Measurements from ENCODE around the gene SOCS7. TPM values are rescaled to one million over a fixed set of nuclear protein-coding genes. Genes with fewer than 3 reads are reported as not detected.

Gene SOCS7, protein sequence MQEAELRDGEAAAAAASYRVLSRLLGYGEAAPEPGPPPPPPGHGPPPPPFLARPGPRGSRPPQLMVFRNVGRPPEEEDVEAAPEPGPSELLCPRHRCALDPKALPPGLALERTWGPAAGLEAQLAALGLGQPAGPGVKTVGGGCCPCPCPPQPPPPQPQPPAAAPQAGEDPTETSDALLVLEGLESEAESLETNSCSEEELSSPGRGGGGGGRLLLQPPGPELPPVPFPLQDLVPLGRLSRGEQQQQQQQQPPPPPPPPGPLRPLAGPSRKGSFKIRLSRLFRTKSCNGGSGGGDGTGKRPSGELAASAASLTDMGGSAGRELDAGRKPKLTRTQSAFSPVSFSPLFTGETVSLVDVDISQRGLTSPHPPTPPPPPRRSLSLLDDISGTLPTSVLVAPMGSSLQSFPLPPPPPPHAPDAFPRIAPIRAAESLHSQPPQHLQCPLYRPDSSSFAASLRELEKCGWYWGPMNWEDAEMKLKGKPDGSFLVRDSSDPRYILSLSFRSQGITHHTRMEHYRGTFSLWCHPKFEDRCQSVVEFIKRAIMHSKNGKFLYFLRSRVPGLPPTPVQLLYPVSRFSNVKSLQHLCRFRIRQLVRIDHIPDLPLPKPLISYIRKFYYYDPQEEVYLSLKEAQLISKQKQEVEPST
- polyA plus RNA-seq (ENCODE audit: insufficient read length in 10 of 10): 10 to 100 TPM; 12.2 to 19.1 (median 15.3) TPM
- long read RNA-seq, donor 1, full-length matches to known transcripts: 3 of 3 reads
- long read RNA-seq, donor 1, partial matches to known transcripts: 0 of 3 reads
- long read RNA-seq, donor 1, other reads (novel, unspliced or antisense): 0 of 3 reads
- long read RNA-seq, donor 2, full-length matches to known transcripts: 1 of 1 reads
- long read RNA-seq, donor 2, partial matches to known transcripts: 0 of 1 reads
- long read RNA-seq, donor 2, other reads (novel, unspliced or antisense): 0 of 1 reads
- long read RNA-seq, donor 3: 0 reads
- long read RNA-seq, donor 4: 0 reads
- long read RNA-seq, donor 5: 0 reads
- long read RNA-seq, donor 6, full-length matches to known transcripts: 1 of 1 reads
- long read RNA-seq, donor 6, partial matches to known transcripts: 0 of 1 reads
- long read RNA-seq, donor 6, other reads (novel, unspliced or antisense): 0 of 1 reads
- long read RNA-seq, donor 7, partial matches to known transcripts: 0 of 1 reads
- long read RNA-seq, donor 7, other reads (novel, unspliced or antisense): 0 of 1 reads
- long read RNA-seq, donor 8, full-length matches to known transcripts: 2 of 2 reads
- long read RNA-seq, donor 8, partial matches to known transcripts: 0 of 2 reads
- long read RNA-seq, donor 8, other reads (novel, unspliced or antisense): 0 of 2 reads
- long read RNA-seq, donor 9: 0 reads

DNA sequence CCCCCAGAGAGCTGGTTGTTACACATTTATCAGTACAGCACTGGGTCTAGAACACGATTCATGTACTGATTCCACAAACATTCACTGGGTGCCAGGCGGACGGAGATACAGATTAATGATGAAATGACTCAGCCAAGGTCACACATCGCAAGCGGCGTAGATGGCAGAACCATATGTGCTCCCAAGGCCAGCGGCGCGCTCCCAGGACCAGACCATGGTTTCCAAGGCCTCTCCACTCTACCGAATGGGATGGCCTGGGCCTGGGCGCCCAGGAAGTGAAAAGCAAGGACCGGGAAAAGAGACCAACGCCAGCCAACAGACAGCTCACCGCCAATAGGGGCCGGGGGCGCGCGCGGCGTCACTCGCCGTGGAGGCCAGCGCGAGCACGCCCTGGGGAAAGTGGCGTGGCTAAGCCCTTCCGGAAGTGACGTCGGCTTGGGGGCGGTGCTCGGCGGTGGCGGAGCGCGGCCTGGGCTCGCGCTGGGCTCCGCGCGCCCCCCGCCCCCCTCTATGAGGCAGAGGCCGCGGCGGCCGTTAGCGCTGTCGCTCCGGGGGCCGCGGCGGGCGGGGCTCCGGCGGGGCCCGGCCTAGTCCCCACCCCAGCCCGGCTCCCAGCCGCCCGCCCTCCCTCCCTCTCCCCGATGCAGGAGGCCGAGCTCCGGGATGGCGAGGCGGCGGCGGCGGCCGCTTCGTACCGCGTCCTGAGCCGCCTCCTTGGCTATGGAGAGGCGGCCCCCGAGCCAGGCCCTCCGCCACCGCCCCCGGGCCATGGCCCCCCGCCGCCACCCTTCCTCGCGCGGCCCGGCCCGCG is at the start of gene SOCS7:
SOCS7 (plus strand) TSS at position 433 of the 811 bp plus-strand sequence; CDS start at position 642, 209 bp downstream.
- peak; percentile 95 to 98 (median 97) for DNase-seq

DNA sequence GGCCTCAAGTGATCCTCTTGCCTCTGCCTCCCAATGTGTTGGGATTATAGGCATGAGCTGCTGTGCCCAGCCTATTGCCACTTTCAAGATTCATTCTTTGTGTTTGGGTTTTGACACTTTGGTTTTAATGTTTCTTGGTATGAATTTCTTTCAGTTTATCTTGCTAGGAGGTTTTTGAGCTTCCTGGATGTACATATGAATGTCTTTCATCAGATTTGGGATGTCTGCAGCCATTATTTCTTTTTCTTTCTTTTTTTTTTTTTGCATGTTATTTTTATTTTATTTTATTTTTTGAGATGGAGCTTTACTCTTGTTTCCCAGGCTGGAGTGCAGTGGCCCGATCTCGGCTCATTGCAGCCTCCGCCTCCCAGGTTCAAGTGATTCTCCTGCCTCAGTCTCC is 36.1 kb upstream of the SOCS7 start:
- no peak for DNase-seq

DNA sequence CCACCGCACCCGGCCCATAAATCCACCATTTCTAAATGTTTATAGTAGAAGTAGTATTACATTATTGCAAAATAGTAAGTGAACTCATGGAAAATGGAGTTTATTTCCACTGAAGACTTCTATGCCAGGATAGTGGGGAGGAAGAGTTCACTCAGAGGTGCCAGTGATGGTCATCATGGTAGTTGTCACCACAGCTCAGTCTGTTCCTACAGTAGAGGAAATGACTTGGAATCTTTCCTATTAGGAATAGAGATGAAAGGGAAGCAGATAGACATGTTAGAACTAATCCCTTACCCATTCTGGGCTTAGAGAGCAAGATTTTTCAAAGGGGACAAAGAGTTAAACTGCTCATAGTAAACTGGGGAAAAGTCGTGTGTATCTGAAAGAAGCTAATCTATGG is 34.6 kb upstream of the SOCS7 start:
- DNase-seq: no peak

DNA sequence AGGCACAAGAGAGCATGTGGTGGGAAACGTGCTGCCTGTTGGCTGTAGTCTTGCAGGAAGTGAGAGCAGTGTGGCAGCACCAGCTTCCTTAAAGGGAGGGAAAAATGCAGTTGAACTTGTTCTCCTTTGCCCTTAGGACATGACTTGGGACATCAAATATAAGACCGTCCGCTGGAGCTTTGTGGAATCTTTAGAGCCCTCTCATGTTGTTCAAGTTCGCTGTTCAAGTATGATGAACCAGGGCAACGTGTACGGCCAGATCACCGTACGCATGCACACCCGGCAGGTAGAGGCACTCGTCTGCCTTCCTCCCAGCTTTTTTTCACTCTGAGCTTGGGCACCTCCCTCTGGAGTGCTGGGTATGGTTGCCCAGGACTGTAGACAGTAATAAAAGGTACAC is 31.2 kb upstream of the SOCS7 start:
- DNase-seq: no peak

DNA sequence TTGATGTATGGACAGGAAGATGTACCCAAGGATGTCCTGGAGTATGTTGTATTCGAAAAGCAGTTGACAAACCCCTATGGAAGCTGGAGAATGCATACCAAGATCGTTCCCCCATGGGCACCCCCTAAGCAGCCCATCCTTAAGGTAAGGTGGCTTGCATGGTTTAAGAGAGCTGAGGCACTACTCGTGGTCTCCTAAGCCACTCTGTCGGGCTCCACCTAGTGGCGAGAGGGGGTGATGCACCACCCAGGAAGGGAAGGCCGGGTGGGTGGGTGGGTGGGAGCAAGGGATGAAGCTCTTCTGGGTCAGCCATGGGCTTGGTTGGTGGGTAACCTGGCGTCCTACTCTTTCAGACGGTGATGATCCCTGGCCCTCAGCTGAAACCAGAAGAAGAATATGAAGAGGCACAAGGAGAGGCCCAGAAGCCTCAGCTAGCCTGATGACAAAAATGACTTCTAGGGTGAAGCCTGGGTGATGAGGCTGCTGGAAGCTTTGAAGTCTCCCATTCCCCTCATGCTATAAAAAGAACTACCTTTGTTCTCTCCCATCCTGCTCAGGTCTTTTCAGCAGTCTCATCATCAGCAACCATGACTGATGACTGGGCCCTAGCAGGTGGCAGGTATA is 29.4 kb upstream of the SOCS7 start:
- DNase-seq: peak; percentile 18 to 67 (median 36)

DNA sequence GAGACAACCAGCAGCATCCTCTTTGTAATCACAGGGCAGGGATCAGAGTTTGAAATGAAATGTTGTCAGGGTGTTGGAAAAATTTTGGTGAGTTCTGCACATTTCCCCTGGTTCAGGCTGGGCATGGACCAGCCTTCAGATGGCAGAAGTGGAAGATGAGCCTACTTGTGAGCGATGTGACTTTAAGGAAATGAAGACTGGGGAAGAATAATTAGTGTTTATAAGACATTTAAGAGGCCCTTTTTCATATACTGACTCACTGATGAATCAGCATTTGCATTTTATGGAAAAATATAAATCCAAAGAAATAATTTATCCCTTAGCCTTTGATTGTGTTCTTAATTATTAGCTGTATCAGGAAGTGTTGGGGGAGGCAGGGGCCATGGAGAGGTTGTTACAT is 28.7 kb upstream of the SOCS7 start:
- DNase-seq: no peak

DNA sequence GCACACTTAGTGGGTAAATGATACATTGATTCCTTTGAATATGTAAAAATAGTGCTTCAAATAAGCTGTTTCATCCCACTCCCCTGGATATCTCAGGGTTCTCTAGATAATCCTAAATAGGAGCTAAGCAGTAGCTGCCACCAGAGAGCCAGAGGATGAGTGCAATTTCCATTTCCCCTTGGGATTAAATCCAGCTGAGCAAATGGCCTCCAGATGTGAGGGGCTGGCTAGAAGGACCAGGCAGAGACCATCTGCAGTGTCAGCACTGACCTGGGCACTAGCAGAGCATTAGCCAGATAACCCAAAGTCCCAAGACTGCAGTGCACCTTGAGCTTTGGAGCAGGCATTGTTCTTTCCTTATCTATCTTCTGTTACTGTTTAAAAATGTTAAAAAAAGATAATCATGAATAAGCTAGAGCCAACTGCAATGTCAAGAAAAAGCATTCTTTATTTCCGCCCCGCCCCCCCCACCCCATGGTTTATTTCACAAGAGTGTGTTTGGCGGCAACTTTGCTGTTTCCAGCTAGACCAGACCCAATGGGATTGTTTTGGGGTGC is 27.4 kb upstream of the SOCS7 start:
- no peak for DNase-seq

DNA sequence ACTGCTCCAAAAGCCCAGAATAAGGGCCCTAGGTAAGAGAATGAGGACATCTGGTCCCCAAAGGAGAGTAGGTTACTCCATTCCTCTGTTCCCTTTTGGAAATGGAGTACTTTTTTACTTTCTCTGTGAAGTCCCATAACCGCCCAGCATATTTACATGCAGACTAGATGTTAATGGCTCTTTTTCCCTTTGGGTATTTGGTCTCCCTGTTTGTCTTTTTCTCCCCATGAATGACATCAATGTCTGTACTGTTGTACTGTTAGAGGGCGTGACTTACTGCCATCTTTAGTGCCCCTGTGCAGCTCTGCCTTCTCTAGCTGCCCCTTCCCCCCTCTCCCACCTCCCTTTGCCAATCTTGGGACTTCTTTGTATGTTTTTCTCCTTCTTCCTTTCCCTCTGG is 26.9 kb upstream of the SOCS7 start:
- no peak for DNase-seq

DNA sequence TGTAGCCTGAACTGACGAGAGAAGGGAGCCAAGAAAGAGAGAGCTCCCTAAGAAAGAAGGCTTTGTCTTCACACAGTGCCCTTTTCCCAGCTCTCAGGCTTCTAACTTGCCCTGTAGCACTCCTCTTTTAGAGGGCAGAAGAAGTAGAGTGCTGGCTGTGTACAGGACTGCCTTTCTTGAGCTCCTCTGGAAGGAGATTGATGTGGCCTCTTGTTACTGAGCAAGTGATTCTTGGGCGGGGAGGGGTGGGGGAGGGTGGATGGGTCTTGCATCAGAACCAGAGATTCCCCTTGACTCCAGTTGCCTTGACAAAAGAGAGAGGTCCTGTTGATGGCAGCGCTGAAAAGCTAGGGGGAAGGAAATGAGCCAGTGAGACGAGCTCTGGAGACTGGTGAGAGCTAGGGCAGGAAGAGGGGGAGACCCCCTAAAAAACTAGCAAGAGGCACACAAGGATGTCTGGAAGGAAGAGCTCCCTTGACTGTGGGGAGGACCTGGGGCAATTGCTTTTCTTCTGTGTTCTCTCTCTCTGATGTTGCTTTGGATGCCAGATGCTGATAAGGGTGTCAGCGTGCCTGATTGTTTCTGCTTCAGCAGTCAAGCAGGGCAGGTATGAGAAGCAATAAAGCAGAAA is 26.3 kb upstream of the SOCS7 start:
- DNase-seq: no peak

DNA sequence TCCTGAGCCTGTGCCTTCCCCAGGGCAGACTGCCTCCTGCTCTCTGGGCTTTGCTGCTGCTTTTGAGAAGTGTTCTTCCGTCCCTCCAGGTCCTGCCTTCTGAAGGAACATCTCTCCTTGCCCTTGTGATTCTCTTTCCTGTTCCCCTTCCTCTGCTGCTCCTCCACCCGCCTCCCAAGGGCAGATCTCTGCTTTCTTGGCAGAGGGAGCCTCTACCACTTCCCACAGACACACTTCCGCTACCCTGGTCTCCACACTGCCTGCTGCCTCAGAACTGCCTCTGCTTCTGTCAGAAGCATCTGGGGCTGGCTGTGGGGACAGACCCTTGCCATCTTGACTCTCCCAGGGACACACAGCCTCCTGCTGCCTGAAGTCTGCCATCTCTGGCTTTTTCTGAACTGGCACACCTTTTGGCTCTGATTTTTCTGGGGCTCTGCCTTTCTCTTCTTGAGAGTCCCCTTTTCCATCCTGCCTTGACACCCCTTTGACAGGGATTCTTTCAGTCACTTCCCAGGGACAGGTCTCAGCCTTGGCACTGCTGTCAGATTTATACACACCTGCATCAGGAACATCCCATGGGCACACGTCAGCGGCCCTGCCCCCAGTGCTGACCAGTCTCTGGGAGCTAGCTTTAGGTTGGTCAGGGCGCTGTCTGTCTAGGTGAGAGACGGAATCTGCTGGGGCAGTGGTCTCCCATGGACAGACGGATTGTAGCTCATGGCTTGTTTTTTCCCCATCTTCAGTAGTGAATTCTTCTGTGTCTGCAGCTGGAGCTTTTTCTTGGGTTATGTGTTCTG is 24.4 kb upstream of the SOCS7 start:
- DNase-seq: peak in 1 of 3 donors; percentile 40

DNA sequence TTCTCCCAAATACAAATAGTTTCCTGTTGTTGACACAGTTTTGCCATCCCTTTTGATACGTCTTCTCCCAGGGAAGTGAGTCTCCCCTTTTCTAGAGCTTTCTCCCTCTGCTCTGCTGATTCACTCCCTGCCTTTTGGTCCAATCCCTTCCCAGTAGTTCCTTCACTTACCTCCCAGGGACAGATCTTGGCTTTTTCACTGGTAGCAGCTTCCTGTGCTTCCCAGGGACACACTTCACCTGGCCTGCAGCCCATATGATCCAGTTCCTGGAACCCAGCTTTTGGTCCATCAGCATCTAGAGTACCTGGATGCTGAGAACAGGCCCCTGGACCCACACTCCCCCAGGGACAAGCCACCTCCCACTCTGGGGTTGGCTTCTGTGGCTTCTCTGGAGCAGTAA is 23.7 kb upstream of the SOCS7 start:
- DNase-seq: no peak

DNA sequence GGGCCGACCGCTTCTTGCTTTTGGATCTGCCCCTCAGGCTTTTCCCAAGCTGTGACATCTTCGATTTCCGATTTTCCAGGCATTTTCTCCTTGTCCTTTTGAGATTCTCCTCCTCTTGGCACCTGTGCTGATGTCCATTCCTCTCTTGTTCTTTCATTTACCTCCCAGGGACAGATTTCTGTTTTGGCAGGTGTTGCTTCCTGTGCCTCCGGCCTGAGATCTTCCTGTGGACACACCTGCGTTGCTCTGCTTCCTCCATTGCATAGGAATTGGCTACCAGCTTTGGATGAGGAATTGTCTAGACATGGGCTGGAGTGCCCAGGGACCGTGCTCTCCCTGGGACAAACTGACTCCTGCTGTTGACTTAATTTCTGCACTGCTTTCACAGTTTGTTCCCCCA is 23.0 kb upstream of the SOCS7 start:
- DNase-seq: no peak

DNA sequence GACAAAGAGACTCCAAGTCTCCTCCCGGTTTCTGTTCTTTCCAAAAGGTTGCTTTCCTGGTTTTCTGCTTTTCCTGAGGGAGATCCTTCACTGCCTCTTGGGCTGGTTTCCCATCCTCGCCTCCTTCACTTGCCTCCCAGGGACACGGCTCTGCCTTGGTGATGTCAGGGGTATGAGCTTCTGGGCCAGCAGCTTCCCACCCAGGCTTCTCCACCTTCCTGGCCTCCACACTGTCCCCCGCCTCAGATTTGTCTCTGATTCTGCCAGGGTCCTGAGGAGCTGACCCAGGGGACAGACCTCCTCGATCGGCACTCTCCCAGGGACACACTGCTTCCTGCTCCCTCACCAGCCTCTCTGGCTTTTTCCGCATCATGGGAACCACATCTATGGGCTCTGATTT is 22.4 kb upstream of the SOCS7 start:
- DNase-seq: no peak

DNA sequence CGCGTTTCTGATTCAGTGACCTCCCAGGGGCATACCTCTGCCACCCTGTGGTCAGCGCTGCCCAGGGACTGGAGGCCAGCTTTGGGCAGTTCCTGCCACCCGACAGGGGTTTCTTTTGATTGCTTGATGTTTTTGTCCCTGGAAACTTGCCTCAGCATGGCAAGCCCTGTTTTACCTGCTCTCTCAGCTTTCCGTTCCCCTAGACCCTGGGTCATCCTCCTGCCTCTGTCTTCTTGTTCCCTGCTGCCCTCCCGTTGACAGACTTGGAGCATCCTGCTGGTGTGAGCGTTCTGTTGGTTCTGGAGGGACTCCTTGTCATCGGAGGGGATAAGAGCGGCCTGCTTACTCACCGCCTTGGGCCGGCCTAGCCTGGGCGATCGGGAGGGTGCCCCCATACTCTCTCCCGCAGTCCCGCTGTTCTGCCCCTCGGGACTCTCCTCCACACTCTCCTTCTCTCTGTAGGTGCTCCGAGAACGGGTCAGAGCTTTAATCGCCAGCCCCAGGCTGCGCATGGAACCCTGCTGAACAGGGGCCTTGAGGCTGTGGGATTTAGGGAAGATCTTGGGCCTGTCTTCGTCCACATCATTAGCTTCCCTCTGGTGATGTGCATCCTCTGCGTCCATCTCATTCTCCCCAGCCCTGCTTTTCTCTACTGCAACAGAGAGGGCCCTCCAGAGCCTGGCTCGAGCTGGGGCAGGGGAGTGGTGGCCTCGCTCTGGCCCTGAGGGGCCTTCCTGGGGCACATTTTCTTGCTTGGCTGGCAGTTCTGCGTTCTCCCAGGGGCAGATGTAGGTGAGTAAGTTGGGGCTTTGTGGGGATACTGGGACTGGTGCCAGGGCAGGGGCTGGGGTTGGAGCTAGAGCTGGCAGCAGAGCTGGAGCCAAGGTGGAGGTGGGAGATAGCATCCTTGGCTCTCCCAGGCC is 21.6 kb upstream of the SOCS7 start:
- no peak for DNase-seq

DNA sequence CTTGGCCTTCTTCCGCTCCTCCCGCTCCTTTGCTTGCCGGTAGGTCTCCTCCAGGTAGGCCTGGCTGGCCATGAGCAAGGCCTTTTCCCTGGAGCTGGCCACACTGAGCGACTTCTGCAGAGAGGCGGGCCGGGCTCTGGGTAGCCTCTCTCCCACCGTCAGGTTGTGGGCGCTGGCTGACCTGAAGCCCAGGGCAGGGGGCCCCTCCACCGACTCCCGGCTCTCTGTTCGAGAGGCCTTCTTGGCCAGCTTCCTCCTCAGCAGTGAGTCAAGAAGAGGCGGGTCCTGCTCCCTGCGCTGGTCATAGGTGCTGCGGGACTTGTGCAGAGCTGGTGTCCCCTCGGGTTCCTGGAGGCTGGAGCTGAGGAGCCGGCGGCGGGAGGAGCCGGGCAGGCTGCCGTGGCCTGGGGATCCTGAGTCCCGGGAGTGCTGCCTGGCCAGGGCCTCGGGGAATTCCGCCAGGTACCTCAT is 20.7 kb upstream of the SOCS7 start:
- no peak for DNase-seq

DNA sequence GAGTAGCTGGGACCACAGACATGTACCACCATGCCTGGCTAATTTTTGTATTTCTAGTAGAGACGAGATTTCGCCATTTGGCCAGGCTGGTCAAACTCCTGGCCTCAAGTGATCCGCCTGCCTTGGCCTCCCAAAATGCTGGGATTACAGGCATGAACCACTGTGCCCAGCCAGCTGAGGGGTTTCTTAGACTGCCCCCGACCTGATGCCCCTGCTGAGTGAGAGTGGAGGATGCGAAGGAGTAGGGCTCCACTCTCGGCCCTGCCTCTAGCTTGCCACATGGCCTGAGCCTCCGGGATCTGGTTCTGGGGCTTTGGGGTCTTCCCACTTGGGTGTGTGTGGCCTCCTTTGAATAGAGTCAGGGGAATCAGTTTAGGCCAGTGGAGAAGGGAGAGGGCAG is 18.9 kb upstream of the SOCS7 start:
- DNase-seq: no peak

DNA sequence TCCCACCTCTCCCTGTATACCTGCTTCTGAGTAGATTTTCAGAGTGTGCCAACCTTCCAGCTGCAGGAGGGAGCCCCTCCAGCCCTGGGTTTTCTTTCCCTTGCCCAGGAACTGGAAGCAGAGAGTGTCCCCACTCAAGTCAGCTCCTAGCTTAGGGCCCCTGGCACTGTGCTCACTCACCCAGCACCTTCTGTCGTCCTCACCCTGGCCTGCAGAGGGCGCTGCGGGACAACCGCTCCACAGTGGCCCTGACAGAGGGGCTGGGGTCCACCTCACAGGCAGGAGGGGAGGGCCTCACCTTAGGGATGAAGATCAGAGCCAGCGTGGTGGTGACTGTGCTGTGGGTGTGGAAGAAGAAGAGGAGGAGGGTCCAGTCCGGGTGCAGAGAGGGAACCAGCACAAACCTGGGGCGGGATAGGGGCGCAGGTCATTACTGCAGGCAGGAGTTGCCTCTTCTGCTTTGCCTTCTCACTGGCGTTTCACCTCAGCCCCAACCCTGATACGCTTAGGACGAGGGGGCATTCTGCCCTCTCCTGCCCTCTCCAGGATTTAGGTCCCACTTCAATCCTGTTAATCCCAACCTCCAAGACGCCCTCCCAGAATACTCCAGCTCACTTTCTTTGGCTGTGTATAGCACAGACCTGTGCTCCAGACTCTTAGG is 17.9 kb upstream of the SOCS7 start:
- DNase-seq: no peak
